SK-N-MC (cell line): ENCODE measurements around the gene PLG.
"Not testable (repeated sequence)": the region's sequence is repeated elsewhere in the genome, so short reads cannot be mapped to it uniquely, and the experiment has no call there.

Source experiments
- DNase-seq: peaks from one replicate; pipeline ENCODE4 v3.0.0-alpha.2; 2011; ENCODE audit warnings: low read depth, low spot score
- H3K27ac ChIP-seq: fragments of 200-600 bp; sonication (generic); 2 replicates; pipeline ENCODE4 v1.5.1; 2016; ENCODE audit warnings: mixed run types
- H3K36me3 ChIP-seq: fragments of 200-600 bp; sonication (generic); 2 replicates; pipeline ENCODE4 v1.6.1; 2017; ENCODE audit warnings: antibody characterized with exemption, low read length, mixed read lengths; ENCODE audit not compliant: insufficient read depth
- H3K4me3 ChIP-seq: fragments of 200-600 bp; sonication (generic); 2 replicates; pipeline ENCODE4 v1.5.1; 2016
- H3K9ac ChIP-seq: fragments of 200-600 bp; sonication (generic); 2 replicates; pipeline ENCODE4 v1.8.0; 2017; ENCODE audit warnings: mixed run types, mixed read lengths; ENCODE audit not compliant: insufficient read length
- H3K9me3 ChIP-seq: fragments of 200-600 bp; sonication (generic); 2 replicates; pipeline ENCODE4 v1.6.1; 2017; ENCODE audit warnings: low read depth, mild to moderate bottlenecking, antibody characterized with exemption, low read length, moderate library complexity, mixed read lengths
- EZH2 ChIP-seq: fragments of 200-600 bp; sonication (generic); IDR thresholded peaks from one replicate; pipeline ENCODE4 v1.6.1; 2017; ENCODE audit warnings: antibody characterized with exemption
- FOXP2 ChIP-seq: optimal IDR thresholded peaks from 2 replicates; pipeline ENCODE3; 2011; ENCODE audit warnings: mild to moderate bottlenecking, moderate library complexity; ENCODE audit not compliant: insufficient read depth; ENCODE audit errors: extremely low read length, control extremely low read depth
- POLR2AphosphoS5 ChIP-seq: IDR thresholded peaks from 2 replicates; pipeline ENCODE4 v1.6.1; 2012; ENCODE audit warnings: mild to moderate bottlenecking, low read depth, low read length, borderline replicate concordance

PLG gene

GRCh38 chr6:160783741-160784140 is 81.7 kb downstream of the PLG start:
- no peak overlapping the region for H3K27ac ChIP-seq
- TF ChIP-seq FOXP2: no peak
- no peak for TF ChIP-seq POLR2AphosphoS5
- TF ChIP-seq EZH2: no peak
- no peak overlapping the region for H3K4me3 ChIP-seq
- no peak overlapping the region for H3K9ac ChIP-seq
- H3K36me3 ChIP-seq: no peaks in the 10 kb centered on the region
- no peak for DNase-seq
- H3K9me3 ChIP-seq: no peaks in the 10 kb centered on the region

- H3K9me3 ChIP-seq, H3K27ac ChIP-seq, DNase-seq, H3K36me3 ChIP-seq, H3K4me3 ChIP-seq, H3K9ac ChIP-seq: not testable (repeated sequence)
Observed at GRCh38 chr6:160788126-160788525, 86.1 kb downstream of the PLG start.

GRCh38 chr6:160788806-160789205 is 86.8 kb downstream of the PLG start:
- DNase-seq: no peak
- Histone ChIP-seq H3K9me3 (no peaks in the 10 kb centered on the region), H3K9ac (no peak overlapping the region), H3K27ac (no peak overlapping the region), H3K4me3 (no peak overlapping the region), H3K36me3 (no peaks in the 10 kb centered on the region)
- TF ChIP-seq POLR2AphosphoS5 (no peak), EZH2 (no peak), FOXP2 (no peak)

- TF ChIP-seq FOXP2: no peak
- no peak for TF ChIP-seq POLR2AphosphoS5
- TF ChIP-seq EZH2: no peak
- H3K27ac ChIP-seq: no peak overlapping the region
- no peaks in the 10 kb centered on the region for H3K36me3 ChIP-seq
- no peaks in the 10 kb centered on the region for H3K9me3 ChIP-seq
- H3K4me3 ChIP-seq: no peak overlapping the region
- no peak overlapping the region for H3K9ac ChIP-seq
- no peak for DNase-seq
Observed at GRCh38 chr6:160789263-160790027, 87.4 kb downstream of the PLG start.

- DNase-seq: no peak
- H3K27ac ChIP-seq: no peak overlapping the region
- no peaks in the 10 kb centered on the region for H3K9me3 ChIP-seq
- H3K4me3 ChIP-seq: no peak overlapping the region
- no peak for TF ChIP-seq EZH2
- no peak for TF ChIP-seq POLR2AphosphoS5
- TF ChIP-seq FOXP2: no peak
- H3K36me3 ChIP-seq: no peaks in the 10 kb centered on the region
- no peak overlapping the region for H3K9ac ChIP-seq
Observed at GRCh38 chr6:160790028-160790792, 88.2 kb downstream of the PLG start.

- no peak for DNase-seq
- TF ChIP-seq FOXP2 (no peak), EZH2 (no peak), POLR2AphosphoS5 (no peak)
- Histone ChIP-seq H3K9ac (no peak overlapping the region), H3K9me3 (no peaks in the 10 kb centered on the region), H3K27ac (no peak overlapping the region), H3K36me3 (no peaks in the 10 kb centered on the region), H3K4me3 (no peak overlapping the region)
Observed at GRCh38 chr6:160791459-160791858, 89.4 kb downstream of the PLG start.

- no peak overlapping the region for H3K9ac ChIP-seq
- H3K36me3 ChIP-seq: no peaks in the 10 kb centered on the region
- DNase-seq: no peak
- TF ChIP-seq EZH2: no peak
- no peak for TF ChIP-seq FOXP2
- no peak for TF ChIP-seq POLR2AphosphoS5
- no peak overlapping the region for H3K27ac ChIP-seq
- H3K9me3 ChIP-seq: no peaks in the 10 kb centered on the region
- H3K4me3 ChIP-seq: no peak overlapping the region
Observed at GRCh38 chr6:160791981-160792418, 90.0 kb downstream of the PLG start.

GRCh38 chr6:160792708-160793107 is 90.7 kb downstream of the PLG start:
- Histone ChIP-seq H3K27ac (no peak overlapping the region), H3K9ac (no peak overlapping the region), H3K4me3 (no peak overlapping the region), H3K36me3 (no peaks in the 10 kb centered on the region), H3K9me3 (no peaks in the 10 kb centered on the region)
- TF ChIP-seq EZH2 (no peak), POLR2AphosphoS5 (no peak), FOXP2 (no peak)
- DNase-seq: no peak
